Measurements from ENCODE around the gene GMDS. TPM values are rescaled to one million over a fixed set of nuclear protein-coding genes. Genes with fewer than 3 reads are reported as not detected.

Gene GMDS
- total and polyA plus RNA-seq, 2 donors (not counting 1 experiment from before 2014, with no cell fraction given), result 11.5 to 16.4 TPM

DNA sequence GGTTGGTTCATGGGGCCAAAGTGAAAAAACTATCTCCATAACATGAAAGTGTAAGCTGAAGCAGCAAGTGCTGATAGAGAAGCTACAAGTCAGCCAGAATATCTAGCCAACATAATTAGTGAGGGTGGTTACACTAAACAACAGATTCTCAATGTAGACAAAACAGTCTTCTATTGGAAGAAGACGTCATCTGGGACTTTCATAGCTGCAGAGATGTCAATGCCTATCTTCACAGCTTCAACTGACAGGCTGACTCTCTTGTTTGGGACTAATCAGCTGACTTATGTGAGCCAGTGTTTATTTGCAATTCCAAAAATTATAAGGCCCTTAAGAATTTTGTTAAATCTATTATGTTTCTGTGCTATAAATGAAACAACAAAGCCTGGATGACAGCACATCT is 63.2 kb downstream of the GMDS start:
- no peaks in the 10 kb centered on the region for H4K20me1 ChIP-seq (ENCODE audit: control insufficient read depth, insufficient read depth, low read length, poor library complexity, severe bottlenecking)
- ChIA-PET POLR2A (no interaction called here), CTCF (no interaction called here)
- no peak overlapping the region for H3K4me3 ChIP-seq (ENCODE audit: control extremely low read depth in 1 of 5, extremely low read depth in 1 of 5, insufficient read depth in 1 of 5, low read depth in 2 of 5, low read length in 4 of 5)
- no peaks in the 10 kb centered on the region for H3K27me3 ChIP-seq (replicated peaks in 1 of 4; ENCODE audit: control extremely low read depth in 1 of 4, control insufficient read depth in 3 of 4, insufficient read depth in 4 of 4, low read length in 3 of 4)
- ATAC-seq (ENCODE audit: low read depth) (no peak), DNase-seq (no peak)
- H2AFZ ChIP-seq (ENCODE audit: insufficient read depth, low read depth, low read length, poor library complexity, severe bottlenecking), result no peak overlapping the region
- no peak for TF ChIP-seq EZH2 (IDR thresholded peaks at IDR 0.05; ENCODE audit: borderline replicate concordance, insufficient read depth, low read depth, low read length, poor library complexity, severe bottlenecking)
- no peak for TF ChIP-seq CTCF (IDR thresholded peaks at IDR 0.05)
- H3K4me1 ChIP-seq (ENCODE audit: control insufficient read depth in 2 of 2, insufficient read depth in 2 of 2, low read length in 2 of 2), result no peaks in the 10 kb centered on the region
- peaks cover 13% of the 10 kb centered on the region for H3K79me2 ChIP-seq (ENCODE audit: control insufficient read depth, insufficient read depth, low read length)
- no peak overlapping the region for H3K9ac ChIP-seq (ENCODE audit: low read length)
- Mint-ChIP-seq H3K27me3 (no peaks in the 10 kb centered on the region), H3K4me1 (peaks cover 4% of the 10 kb centered on the region), H3K27ac (no peak overlapping the region), H3K9me3 (ENCODE audit: insufficient read depth) (peaks cover 7% of the 10 kb centered on the region), H3K4me3 (no peak overlapping the region)
- peaks cover 0 to 6% (median 5%) of the 10 kb centered on the region in 3 donors for H3K9me3 ChIP-seq (ENCODE audit: control extremely low read depth in 1 of 3, control insufficient read depth in 2 of 3, insufficient read depth in 1 of 3, low read length in 2 of 3)
- no peaks in the 10 kb centered on the region for H3K36me3 ChIP-seq (replicated peaks in 1 of 2; ENCODE audit: control extremely low read depth in 1 of 2, control insufficient read depth in 1 of 2, extremely low read depth in 1 of 2, insufficient read depth in 2 of 2, low read length in 1 of 2)
- intact Hi-C loops (cut with micrococcal nuclease), result no loop called here
- no peak overlapping the region for H3K27ac ChIP-seq (ENCODE audit: low read length in 2 of 2)
- no peak overlapping the region for H3K4me2 ChIP-seq (replicated peaks; ENCODE audit: low read depth, low read length, poor library complexity, severe bottlenecking)
- 100% methylated on average over 1 of the region's 1 CpG for WGBS (ENCODE audit: insufficient coverage)

DNA sequence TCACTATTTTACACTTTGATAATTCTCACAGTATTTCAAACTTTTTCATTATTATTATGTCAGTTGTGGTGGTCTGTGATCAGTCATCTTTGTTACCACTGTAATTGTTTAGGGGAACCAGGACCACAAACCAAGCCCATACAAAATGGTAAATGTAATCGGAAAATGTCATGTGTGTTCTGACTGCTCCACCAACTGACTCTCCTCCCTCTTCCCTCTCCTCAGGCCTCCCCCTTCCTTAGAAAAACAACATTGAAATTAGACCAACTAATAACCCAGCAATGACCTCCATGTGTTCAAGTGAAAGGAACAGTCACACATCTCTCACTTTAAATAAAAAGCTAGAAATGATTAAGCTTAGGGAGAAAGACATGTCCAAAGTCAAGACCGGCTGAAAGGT is 63.8 kb downstream of the GMDS start:
- intact Hi-C loops (cut with micrococcal nuclease), result no loop called here
- H3K9me3 Mint-ChIP-seq (ENCODE audit: insufficient read depth), result peaks cover 7% of the 10 kb centered on the region
- Histone ChIP-seq H3K9me3 (ENCODE audit: control extremely low read depth in 1 of 3, control insufficient read depth in 2 of 3, insufficient read depth in 1 of 3, low read length in 2 of 3) (peaks cover 0 to 6% (median 5%) of the 10 kb centered on the region in 3 donors), H2AFZ (ENCODE audit: insufficient read depth, low read depth, low read length, poor library complexity, severe bottlenecking) (no peak overlapping the region), H3K4me1 (ENCODE audit: control insufficient read depth in 2 of 2, insufficient read depth in 2 of 2, low read length in 2 of 2) (no peaks in the 10 kb centered on the region), H3K4me2 (replicated peaks; ENCODE audit: low read depth, low read length, poor library complexity, severe bottlenecking) (no peak overlapping the region), H4K20me1 (ENCODE audit: control insufficient read depth, insufficient read depth, low read length, poor library complexity, severe bottlenecking) (no peaks in the 10 kb centered on the region), H3K36me3 (replicated peaks in 1 of 2; ENCODE audit: control extremely low read depth in 1 of 2, control insufficient read depth in 1 of 2, extremely low read depth in 1 of 2, insufficient read depth in 2 of 2, low read length in 1 of 2) (no peaks in the 10 kb centered on the region), H3K27me3 (replicated peaks in 1 of 4; ENCODE audit: control extremely low read depth in 1 of 4, control insufficient read depth in 3 of 4, insufficient read depth in 4 of 4, low read length in 3 of 4) (no peaks in the 10 kb centered on the region), H3K79me2 (ENCODE audit: control insufficient read depth, insufficient read depth, low read length) (peaks cover 16% of the 10 kb centered on the region), H3K27ac (ENCODE audit: low read length in 2 of 2) (no peak overlapping the region), H3K4me3 (ENCODE audit: control extremely low read depth in 1 of 5, extremely low read depth in 1 of 5, insufficient read depth in 1 of 5, low read depth in 2 of 5, low read length in 4 of 5) (no peak overlapping the region), H3K9ac (ENCODE audit: low read length) (no peak overlapping the region)
- H3K27ac Mint-ChIP-seq, result no peak overlapping the region
- CTCF ChIA-PET, result no interaction called here
- ATAC-seq (ENCODE audit: low read depth) (no peak), DNase-seq (no peak)
- no peak for TF ChIP-seq CTCF (IDR thresholded peaks at IDR 0.05)
- TF ChIP-seq EZH2 (IDR thresholded peaks at IDR 0.05; ENCODE audit: borderline replicate concordance, insufficient read depth, low read depth, low read length, poor library complexity, severe bottlenecking), result no peak
- H3K4me3 Mint-ChIP-seq, result no peak overlapping the region
- H3K27me3 Mint-ChIP-seq, result no peaks in the 10 kb centered on the region
- peaks cover 3% of the 10 kb centered on the region for H3K4me1 Mint-ChIP-seq
- POLR2A ChIA-PET, result no interaction called here
- WGBS (ENCODE audit: insufficient coverage), result no CpG with 5 or more reads among the region's 2 CpGs
